ENCODE measurements around the gene ANKRD27. TPM values are rescaled to one million over a fixed set of nuclear protein-coding genes. Genes with fewer than 3 reads are reported as not detected.

The ANKRD27 gene
- total RNA-seq, 2 donors from 2014 or later: 18.8 to 22.4 TPM

DNA sequence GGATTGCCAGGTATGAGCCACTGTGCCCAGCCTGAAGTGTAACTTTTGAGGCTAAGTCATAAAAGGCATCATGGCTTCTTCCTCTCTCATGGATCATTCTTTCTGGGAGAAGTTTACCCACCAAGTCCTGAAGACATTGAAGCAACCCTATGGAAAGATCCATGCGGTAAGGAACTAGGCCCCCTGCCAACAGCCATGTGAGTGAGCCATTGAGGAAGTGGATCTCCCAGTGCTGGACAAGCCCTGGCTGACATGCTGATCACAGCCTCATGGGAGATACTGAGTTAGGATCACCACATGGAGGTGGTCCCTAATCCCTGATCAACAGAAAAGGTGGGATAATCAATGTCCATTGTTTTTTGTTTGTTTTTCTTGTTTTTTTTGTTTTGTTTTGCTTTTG lies 13.3 kb upstream of the ANKRD27 start:
- TF ChIP-seq, protein P1, sequence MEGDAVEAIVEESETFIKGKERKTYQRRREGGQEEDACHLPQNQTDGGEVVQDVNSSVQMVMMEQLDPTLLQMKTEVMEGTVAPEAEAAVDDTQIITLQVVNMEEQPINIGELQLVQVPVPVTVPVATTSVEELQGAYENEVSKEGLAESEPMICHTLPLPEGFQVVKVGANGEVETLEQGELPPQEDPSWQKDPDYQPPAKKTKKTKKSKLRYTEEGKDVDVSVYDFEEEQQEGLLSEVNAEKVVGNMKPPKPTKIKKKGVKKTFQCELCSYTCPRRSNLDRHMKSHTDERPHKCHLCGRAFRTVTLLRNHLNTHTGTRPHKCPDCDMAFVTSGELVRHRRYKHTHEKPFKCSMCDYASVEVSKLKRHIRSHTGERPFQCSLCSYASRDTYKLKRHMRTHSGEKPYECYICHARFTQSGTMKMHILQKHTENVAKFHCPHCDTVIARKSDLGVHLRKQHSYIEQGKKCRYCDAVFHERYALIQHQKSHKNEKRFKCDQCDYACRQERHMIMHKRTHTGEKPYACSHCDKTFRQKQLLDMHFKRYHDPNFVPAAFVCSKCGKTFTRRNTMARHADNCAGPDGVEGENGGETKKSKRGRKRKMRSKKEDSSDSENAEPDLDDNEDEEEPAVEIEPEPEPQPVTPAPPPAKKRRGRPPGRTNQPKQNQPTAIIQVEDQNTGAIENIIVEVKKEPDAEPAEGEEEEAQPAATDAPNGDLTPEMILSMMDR (IDR thresholded peaks at IDR 0.05): no peak
- no peaks in the 10 kb centered on the region for H3K9me3 ChIP-seq
- no peak overlapping the region for H3K27ac ChIP-seq
- no peak overlapping the region for H3K4me3 ChIP-seq
- H3K27me3 ChIP-seq: no peaks in the 10 kb centered on the region
- H3K36me3 ChIP-seq: no peaks in the 10 kb centered on the region
- H3K4me1 ChIP-seq: peaks cover 0 to 24% of the 10 kb centered on the region in 2 donors
- no peak for DNase-seq (ENCODE audit: low spot score)

DNA sequence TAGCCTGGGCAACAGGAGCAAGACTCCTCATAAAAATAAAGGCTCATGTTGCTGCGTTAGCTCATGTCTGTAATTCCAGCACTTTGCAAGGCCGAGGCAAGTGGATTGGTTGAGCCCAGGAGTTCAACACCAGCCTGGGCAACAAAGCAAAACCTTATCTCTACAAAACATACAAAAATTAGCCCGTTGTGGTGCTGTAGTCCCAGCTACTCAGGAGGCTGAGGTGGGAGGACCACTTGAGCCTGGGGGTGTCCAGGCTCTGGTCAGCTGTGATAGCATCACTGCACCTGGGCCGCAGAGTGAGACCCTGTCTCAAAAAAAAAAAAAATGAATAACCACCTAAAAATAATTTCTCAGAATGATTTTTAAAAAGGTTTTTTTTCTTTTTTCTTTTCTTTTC lies 12.7 kb upstream of the ANKRD27 start:
- TF ChIP-seq, protein P1 (IDR thresholded peaks at IDR 0.05): no peak
- no peaks in the 10 kb centered on the region for H3K27me3 ChIP-seq
- H3K9me3 ChIP-seq: no peaks in the 10 kb centered on the region
- no peak overlapping the region for H3K27ac ChIP-seq
- H3K4me1 ChIP-seq: peaks cover 0 to 17% of the 10 kb centered on the region in 2 donors
- no peaks in the 10 kb centered on the region for H3K36me3 ChIP-seq
- no peak overlapping the region for H3K4me3 ChIP-seq
- no peak for DNase-seq (ENCODE audit: low spot score)

DNA sequence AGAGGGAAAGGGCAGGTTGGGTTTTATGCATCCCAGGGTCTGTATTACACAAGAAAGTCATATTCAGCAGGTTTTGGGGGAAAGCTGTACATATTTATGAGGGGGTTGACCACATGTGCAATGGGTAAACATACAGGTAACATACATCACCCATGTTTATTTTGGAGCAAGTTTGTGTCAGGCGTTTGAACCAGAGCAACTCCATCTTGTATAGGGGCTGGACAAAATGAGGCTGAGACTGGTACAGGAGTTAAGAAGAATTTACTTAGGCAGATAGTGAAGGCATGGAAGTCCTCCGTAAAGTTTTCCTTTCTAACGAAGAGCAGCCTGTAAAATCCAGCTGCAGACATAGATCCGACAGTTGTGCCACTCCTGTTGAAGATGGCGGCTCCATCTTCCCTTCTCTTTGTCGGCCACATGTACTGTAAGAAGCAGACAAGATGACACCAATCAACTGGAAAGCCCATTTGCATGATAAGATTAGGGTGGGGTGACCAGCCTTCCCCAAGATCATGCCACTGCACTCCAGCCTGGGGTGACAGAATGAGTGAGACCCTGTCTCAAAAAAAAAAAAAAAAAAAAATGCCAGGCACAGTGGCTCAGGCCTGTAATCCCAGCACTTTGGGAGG lies 12.0 kb upstream of the ANKRD27 start:
- H3K9me3 ChIP-seq: no peaks in the 10 kb centered on the region
- TF ChIP-seq, protein P1 (IDR thresholded peaks at IDR 0.05): no peak
- no peak for DNase-seq (ENCODE audit: low spot score)
- H3K36me3 ChIP-seq: no peaks in the 10 kb centered on the region
- H3K4me3 ChIP-seq: no peak overlapping the region
- H3K4me1 ChIP-seq: peaks cover 0 to 14% of the 10 kb centered on the region in 2 donors
- H3K27ac ChIP-seq: no peak overlapping the region
- no peaks in the 10 kb centered on the region for H3K27me3 ChIP-seq

DNA sequence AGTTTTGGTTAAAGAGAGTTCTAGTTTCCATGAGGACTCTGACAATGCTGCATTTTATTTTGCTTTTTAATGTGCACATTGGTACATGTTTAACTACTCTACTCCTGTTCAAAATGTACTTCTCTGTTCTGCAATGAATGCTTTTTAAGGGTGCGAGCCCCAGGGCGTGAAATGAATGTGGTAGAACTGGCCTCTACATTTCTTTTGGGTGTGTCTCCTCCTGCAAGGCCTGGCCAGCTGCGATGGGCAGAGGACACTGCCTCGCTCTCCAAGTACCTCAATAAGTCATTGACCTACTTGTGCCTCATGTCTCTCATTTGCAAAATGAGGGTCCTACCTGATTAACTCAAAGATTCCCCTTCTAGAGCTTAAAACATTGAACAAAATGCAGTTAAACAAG lies 7.3 kb upstream of the ANKRD27 start:
- H3K27me3 ChIP-seq: no peaks in the 10 kb centered on the region
- H3K9me3 ChIP-seq: no peaks in the 10 kb centered on the region
- no peaks in the 10 kb centered on the region for H3K4me1 ChIP-seq
- TF ChIP-seq, protein P1 (IDR thresholded peaks at IDR 0.05): no peak
- H3K36me3 ChIP-seq: no peaks in the 10 kb centered on the region
- H3K27ac ChIP-seq: no peak overlapping the region
- H3K4me3 ChIP-seq: no peak overlapping the region
- no peak for DNase-seq (ENCODE audit: low spot score)

DNA sequence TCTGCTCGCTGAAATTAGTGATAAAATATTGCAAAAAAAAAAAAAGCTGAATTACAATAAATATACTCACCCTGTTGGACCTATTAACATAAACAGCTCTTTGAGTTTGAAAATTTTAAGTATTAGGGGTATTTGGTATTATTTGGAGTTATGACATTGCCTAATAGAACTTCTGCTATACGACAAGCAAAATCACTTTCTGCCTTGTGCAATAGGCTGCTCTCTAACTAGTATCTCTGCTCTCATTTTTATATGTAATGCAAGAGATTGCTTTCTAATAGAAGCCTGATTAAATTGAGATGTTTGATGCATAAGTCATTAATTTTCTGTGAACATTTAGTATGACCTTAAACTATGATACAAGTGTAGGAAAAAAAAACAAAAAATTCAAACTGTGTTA lies 6.0 kb upstream of the ANKRD27 start:
- TF ChIP-seq, protein P1 (IDR thresholded peaks at IDR 0.05): no peak
- H3K27ac ChIP-seq: no peak overlapping the region
- no peaks in the 10 kb centered on the region for H3K9me3 ChIP-seq
- H3K27me3 ChIP-seq: no peaks in the 10 kb centered on the region
- peaks cover 0 to 10% of the 10 kb centered on the region in 2 donors for H3K4me1 ChIP-seq
- no peak overlapping the region for H3K4me3 ChIP-seq
- DNase-seq (ENCODE audit: low spot score): no peak
- no peaks in the 10 kb centered on the region for H3K36me3 ChIP-seq

DNA sequence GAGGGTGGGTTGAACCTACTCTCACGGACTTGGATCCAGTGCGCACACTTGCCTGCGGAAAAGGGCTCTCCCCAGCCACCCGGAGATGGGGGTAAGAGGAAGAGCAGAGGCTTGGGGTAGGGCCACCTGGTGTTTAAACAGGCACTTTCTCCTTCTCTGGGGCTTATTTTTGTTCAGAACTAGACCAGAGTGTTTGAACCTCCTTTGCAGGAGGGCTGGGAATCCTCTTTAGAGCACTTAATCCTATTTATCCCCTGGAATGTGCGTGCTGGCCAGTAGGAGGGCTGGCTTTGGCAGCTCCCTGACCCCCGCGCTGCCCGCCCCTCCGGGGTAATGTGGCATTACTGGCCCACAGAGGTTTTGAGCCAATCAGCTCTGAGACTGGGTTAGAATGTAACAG lies 2.7 kb upstream of the ANKRD27 start:
- peaks cover 0 to 32% of the 10 kb centered on the region in 2 donors for H3K4me1 ChIP-seq
- TF ChIP-seq, protein P1 (IDR thresholded peaks at IDR 0.05): peak in 1 of 2 donors; percentile 17
- H3K27me3 ChIP-seq: no peaks in the 10 kb centered on the region
- peak overlapping the region; percentile 91 to 92 for H3K27ac ChIP-seq
- H3K4me3 ChIP-seq: peak overlapping the region; percentile 3 to 86
- no peak for DNase-seq (ENCODE audit: low spot score)
- H3K36me3 ChIP-seq: no peaks in the 10 kb centered on the region
- no peaks in the 10 kb centered on the region for H3K9me3 ChIP-seq
